Endometrial microvascular endothelial cells (primary cell): ENCODE results near the gene DSCAML1. TPM values are rescaled to one million over a fixed set of nuclear protein-coding genes. Genes with fewer than 3 reads are reported as not detected.

Experiments used
- in situ Hi-C: cut with HindIII; loops from 2 replicates; pipeline ENCODE4 v1.10.0; 2017; ENCODE audit warnings: low sequenced_read_pairs, low pct_unique_long_range_greater_than_20kb; ENCODE audit errors: inconsistent ontology term
- total RNA-seq: library from RNA; depleted of rRNA; stranded (reverse); fragments of >200 nt; gene quantifications from one replicate; pipeline ENCODE4 v1.2.3, GENCODE V29; 2015; ENCODE audit errors: inconsistent ontology term

The DSCAML1 gene
- total RNA-seq, 1 donor from 2014 or later, result not detected

DNA sequence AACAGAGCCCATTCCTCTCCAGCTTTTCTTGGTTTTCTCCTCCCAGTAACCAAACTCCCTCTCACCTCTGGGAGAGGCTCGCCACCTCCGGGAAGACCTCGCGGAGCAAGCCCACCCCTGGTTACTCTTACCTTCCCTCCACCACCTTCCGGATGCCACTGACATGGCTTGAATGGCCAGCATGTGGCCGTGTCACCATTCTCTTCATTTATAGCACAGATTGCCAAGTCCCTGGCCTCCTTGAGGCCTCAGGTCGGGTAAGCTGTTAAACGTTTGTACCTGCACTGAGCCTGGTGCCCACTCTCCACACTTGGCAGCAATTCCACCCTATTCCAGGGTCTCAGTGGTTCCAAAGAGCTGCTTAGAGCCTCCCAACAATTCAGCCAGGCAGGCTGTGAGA is 35.5 kb upstream of the DSCAML1 start:
- in situ Hi-C loops, result no loop called here

DNA sequence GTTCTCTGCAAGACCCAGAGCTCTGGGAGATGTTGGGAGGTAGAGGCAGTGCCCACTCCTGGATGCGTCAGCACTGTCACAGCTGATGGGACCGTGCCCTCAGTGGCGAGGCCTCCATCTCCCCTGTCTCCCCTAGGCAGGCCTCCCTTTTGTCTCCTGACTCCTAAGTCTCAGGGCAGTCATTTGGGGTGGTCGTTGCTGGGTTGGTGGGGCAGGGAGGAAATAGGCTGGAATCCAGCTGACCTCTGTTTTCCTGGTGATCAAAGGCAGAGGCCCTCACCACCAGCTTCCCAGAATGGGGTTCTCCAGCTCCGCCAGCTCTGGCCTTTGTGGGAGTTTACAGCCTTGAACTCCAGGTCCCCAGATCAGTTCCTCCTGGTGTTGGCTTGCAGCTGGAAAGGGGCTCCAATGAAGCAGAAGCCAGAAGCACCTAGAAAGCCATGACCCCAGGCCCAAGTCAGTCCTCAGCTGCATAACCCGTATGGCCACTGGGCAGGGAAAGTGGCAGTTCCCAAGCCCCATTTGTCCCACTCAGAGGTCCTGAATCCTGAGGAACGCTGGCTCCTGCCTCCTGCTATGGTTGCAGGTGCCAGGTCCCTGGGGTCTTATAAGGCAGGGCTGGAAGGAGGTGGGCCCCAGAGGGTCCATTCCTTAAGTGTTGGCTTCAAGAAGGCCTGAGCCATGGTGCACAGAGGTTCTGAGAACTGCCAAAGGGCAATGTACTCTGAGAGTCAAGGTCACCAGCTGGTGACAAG is 34.8 kb upstream of the DSCAML1 start:
- in situ Hi-C loops, result no loop called here

DNA sequence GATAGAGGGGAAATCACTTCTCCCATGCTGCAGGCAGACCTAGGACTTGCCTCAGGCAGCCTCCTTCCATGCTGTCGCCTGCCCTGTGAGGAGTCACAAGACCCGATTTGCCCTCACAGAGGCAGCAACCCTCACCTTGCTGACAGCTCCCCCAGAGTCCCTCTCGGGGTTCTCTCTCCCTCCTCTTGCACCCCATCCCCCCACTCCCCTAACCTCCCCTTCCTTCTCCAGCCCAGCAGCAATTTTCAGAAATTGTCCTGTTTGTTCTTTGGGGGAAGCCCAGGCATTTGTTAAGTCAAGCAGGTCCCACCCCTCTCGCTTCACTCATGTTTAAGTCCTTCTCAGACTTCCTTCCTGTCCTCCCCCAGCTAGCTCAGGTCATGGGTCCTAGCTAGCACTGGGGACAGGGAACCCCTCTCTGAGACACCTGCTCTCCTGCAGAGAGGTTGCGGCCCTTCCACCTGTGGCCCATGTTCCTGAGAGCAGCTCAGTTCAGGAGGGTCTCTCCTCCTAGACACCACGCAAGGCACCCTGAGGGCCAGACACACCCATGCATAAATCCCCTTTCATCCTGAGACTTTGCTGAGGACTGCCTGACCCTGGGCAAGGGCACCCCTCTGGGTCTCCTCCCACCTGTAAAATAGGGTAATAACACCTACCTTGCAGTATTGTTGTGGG is 33.8 kb upstream of the DSCAML1 start:
- in situ Hi-C loops, result no loop called here

DNA sequence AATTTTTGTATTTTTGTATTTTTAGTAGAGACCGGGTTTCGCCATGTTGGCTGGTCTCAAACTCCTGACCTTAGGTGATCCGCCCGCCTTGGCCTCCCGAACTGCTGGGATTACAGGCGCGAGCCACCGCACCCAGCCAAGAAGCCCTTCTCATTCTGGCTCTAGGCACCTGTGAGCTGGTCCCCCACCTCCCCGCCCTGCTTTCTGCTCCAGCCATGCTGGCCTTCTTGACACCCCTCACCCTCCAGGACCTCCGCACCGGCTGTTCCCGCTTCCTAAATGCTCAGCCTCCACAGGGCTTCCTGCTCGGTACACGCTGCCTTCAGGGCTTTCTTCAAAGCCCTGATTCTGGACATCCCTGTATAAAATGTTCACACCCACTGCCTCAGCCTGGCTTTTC is 33.1 kb upstream of the DSCAML1 start:
- in situ Hi-C loops, result no loop called here

DNA sequence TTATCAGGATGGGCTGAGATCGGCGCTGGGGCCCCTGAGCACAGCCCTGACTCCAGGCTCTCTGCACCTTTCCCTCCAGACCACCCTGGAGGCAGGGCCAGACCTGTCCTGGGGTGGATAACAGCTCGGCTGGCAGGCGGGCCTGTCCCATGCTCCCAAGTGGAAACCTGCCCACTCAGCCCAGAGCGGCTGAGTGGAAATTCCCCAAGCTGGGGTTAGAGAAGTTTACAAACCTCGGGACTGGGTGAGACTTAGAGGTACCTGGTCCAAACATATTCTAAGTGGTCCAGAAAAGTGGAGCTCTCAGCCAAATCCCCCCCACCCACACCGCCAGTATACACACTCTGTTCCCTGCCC is 32.3 kb upstream of the DSCAML1 start:
- in situ Hi-C loops, result no loop called here

DNA sequence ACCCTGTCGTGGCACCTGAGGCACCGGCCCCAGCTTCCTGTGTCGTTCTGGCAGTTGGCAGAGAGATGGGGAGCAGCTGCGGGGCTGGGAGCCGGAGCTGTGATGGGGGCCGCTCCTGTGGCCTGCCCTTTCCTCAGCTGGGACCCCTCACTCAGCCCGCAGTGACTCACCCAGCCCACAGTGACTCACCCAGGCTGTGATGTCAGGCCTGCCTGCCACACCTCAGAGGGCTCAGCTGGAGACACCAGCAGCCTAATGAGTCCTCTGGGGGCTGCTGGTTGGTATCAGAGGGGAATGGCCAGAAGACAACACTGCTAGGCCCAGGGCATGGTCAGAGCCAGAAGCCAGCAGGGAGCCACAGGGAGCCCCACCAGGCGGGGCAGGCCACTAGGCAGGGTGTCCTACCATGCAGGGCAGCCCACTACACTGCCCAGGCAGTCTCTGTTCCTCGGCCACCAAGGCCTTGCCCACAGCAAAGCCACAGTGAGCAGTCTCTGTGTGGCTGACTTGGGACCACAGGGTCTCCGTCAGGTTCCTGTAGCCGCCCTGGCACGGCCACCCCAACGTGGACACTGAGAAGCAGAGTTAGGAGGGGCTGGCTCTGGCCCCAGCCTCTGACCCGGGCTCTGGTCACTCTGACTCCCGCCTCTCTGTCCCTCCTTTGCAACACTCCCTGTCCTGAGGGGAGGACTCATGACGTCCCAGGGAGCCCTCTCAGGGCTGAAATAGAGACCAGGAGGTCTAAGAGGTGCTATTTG is 31.8 kb upstream of the DSCAML1 start:
- in situ Hi-C loops, result no loop called here

DNA sequence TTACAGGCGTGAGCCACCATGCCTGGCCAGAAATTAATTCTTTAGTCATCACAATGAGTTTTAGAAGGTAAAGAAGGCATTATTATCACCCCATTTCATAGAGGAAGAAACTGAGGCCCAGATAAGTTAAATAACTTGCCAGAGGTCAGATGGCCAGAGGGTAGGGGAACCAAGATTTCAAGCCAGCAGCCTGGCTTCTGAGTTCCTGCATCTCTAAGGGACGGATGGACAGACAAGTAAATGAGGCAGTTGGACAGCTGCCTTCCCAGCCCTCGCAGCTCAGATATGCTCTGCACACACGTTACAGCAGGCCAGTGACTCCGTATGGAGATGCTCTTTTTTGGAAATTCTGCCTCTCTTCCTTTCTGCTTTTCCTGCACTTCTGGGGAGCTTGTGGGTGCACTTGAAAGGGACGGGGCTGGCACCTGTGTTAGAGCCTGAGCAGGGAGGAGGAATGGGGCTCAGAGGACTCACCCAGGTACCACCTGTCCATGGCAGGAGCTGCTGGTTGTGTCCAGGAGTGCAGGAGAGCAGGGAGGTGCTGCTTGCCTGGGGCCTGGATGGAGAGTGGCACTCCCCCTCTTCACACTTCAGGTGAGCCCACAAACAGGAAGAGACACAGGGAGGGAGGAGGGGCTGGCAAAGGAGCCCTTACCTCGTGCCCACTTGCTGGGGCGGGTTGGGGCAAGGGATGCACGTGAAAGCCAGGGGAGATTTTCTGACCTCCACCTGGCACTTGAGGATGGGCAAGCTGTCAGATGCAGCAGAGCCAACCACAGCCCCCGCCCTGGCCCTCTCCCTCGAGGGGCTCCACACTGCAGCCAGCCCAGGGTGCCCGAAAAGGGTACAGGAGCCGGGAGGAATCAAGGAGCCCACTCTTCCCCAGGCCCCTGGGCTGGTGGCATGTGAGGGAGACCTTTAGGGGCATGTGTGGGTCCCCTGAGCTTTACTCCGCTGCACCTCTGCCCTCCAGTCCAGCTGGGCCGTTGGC is 30.8 kb upstream of the DSCAML1 start:
- in situ Hi-C loops, result no loop called here

DNA sequence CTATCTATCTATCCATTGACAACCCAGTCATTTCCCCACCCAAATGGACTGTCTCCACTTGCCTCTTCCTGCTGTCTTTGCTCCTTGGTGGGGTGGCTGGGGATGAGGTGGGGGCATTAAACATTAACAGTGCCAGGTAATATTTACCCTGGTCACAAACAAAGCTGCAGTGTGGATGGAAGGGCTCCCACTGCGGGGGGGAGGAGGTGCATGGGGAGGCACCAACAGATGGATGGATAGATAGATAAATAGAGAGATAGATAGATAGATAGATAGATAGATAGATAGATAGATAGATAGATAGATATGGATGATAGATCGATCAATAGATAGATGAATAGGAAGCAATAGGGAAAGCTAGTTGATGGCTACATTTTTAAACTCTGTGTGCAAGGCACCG is 29.8 kb upstream of the DSCAML1 start:
- in situ Hi-C loops, result no loop called here

DNA sequence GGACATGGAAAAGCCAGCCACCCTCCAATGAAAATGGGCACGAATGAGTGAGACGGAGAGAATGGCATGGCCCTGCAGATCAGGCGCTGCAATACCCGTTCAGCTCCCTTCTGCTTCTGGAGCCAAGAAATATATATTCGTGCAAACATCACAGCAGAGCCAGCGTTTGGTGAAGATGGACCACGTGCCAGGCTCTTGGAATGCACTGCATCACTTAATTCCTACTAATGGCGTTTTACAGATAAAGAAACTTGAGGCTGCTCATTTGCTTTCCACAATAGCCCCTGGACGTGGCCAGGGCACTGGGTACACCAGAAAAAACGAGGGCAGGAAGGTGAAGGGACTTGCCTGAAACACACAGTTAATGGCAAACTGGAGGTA is 29.2 kb upstream of the DSCAML1 start:
- in situ Hi-C loops, result no loop called here

DNA sequence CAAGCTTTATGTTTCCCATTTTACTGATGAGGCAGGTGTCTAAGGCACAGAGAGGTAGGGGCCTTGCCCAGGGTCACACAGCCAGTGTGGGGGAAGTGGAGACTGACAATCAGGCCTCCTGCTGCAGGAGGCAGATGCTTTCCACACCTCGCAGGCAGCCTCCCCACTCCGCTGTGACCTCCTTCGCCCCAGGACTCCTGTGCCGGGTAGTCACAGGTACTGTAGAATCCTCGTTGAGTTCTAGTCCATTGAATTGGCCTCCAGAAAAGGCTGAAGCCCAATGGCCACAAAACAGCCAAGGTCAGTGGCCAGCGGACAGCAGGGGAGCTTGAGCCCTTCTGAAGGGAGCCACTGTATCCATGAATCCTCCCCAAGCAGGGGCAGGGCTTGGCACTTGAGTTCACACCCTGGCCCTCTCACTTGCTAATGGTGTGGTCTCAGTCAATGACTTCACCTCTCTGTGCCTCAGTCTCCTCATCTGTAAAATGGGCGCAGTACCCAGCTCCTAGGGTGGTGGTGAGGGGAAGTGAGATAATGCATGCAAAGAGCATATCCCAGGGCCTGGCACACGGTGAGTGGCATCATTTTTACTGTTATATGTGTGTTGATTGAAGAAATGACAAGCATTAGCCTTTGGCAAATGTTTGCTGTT is 28.6 kb upstream of the DSCAML1 start:
- in situ Hi-C loops, result no loop called here

DNA sequence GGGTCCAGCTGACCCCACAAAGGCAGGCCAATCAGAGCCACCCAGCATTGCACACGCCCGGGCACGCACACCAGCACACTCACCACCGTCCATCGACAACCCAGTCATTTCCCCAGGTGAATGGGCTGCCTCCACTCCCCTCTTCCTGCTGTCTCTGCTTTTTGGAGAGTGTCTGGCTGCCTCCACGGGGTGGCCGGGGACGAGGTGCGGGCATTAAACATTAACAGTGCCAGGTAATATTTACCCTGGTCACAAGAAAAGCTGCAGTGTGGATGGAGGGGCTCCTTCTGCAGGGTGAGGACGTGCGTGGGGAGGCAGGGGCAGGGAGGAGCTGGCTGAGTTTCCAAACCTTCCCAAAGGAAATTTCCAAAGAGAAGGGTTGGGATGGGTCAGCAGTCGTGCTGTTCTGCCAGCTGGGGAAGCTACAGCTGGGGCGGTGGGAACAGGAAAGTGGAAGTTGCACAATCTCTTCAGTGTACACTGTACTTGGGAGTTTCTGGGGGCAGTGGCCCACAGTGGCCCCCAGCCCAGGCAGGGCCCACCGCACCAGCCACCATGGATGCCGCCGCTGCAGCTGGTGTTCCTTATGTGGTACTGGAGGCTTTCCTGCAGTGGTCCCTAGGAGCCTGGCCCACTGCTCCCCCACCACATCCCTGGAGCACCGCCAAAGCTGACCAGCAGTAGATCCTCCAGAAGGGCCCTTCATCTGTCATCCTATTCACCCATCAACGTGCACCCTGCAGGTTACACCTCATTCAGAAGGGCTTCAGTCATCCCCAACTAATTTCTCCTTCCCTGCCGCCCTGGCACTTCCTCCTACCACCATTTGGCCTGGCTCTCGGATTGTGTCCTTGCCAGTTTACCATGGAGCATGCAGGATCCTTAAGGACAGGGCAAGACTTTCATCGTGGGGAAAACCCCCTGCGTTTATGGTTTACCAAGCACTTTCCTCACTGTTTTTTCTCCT is 27.8 kb upstream of the DSCAML1 start, which contains the start of gene FXYD2:
FXYD2 (minus strand) TSS at position 174 of the 967 bp plus-strand sequence; CDS start at position 108, 66 bp downstream.
- in situ Hi-C loops, result no loop called here

DNA sequence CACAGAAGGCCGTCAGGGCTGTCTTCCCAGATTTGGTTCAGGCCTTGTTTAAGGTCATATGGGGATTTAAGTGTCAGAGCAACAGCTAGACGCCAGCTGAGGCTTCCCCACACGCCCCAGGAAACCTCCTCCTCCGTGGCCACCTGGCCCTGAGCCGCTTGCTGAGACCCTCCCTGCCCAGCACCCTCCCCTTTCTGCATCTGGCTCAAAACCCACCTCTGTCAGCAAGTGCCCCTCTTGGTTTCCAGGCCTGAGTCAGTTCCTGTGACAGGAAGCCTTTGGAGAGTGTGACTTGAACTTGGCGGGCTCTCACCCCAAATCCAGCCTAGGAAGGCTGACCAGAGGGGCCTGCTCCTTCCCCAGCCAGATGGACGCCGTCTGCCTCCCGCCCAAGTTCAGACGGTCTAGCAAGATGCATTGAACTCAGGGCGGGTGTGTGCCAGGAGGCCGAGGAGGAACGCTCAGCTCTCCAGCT is 27.0 kb upstream of the DSCAML1 start:
- in situ Hi-C loops, result no loop called here

DNA sequence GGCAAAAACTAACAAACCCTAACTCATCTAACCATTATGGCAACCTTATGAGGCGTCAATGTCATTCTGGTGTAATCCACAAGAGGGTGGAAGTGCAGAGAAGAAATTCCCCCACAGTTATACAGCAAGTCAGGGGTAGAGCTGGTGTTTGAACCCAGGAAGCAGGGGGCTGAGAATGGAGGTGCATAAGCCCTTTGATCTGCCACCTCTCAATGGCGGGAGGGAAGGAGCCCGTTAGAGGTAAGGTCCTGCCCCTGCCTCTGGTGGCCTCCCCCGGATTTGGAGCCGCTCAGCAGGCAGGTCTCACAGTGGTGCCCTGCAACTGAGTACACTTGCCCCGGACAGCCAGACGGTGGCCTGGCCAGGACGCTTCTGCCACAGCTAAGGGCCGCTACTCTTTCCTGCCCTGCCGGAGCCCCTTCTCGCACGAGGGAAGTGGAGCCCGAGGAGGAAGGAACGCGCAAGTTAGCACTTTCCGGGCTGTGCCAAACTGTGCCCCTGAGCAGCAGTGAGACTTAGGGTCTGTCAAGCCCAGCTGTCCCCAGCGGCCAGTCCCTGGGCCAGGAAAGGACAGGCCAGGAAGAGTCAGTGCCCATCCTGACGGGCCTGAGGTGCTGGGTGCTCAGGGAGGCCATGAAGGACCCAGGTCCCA is 26.4 kb upstream of the DSCAML1 start:
- in situ Hi-C loops, result no loop called here

DNA sequence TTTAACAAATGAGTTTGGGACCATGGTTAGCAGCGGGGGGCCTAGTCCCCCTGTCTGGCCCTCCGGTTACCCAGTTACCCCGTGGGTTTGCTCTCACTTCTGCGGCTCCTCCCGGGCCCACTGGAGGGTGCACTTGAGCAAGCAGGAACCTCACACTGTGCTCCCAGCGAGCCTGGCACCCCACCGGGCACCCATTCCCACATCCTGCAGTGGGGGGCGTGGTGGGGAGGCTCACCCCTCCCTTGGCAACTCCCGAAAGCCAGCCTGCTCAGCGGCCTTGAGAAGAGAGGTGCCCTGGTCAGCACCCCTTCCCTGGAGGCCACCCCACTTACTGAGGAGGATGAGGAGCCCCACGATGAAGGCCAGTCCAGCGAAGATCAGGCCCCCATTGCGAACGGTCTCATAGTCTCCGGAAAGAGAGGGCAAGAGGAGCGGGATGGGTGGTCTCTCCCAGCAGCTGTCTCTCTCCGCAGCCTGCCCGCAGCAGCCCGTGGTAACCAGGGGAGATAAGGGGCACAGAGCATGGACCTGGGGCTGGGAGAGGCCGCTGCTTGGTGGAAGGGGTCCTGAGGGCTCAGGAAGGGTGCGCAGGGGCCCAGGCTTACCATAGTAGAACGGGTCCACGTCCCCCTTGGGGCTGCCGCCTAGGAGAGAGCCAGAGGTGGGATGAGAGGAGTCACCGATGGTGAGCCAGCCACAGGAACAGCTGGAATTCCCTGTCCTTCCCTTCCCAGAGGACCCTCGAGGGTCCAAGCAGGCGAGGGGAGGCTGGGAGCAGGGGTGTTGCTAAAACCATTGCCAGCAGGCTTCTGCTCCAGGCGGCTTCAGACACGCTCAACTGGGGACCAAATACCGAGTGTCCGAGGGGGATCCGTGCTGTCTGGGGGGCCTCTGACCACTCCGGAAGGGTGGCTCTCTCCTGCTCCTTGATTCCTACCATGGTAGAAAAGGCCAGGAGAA is 25.3 kb upstream of the DSCAML1 start:
- in situ Hi-C loops, result no loop called here

DNA sequence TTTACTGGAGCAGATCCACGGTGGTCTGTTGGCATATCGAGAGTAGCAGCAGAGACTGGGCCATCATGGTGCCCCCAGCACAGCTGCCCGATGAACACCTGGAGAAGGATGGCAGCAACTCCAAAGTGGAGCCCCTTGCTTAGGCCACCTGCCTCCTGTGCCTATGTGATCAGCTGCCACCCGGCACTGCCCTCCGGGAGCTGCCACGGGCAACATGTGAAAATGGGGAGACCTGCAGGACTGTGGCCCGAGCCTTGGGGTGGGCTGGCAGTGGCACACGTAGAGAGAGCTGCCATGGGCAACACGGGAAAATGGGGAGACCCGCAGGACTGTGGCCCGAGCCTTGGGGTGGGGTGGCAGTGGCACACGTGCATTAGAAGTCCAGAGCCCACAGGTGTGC is 24.4 kb upstream of the DSCAML1 start:
- in situ Hi-C loops, result no loop called here

DNA sequence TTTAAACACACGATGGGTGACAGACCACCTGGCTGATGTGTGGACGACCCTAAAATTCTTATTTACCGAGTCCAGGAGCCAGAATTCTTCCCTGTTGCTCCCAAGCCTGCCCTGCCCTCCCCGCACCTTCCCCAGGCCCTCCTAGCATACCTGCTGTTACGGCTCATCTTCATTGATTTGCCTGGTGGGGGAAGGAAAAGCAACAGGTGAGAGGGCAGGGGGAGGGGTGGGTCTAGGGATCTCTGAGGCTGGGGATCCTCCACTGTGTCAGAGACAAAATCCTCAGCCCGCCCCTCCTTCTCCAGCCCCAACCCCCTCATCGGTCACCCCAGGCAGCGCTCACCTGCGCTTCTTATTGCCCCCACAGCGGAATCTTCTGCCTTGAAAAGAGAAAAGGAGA is 23.5 kb upstream of the DSCAML1 start:
- in situ Hi-C loops, result no loop called here
